GM12878 (cell line): ENCODE data around the gene ITSN2. TPM values are rescaled to one million over a fixed set of nuclear protein-coding genes. Genes with fewer than 3 reads are reported as not detected.
A peak's percentile ranks its signal among the peaks of the same experiment; 100 is the strongest.

Experiments used
- CBFB ChIP-seq: IDR thresholded peaks from 2 replicates; pipeline ENCODE4 v1.6.1; 2016; ENCODE audit warnings: antibody characterized with exemption, low read depth
- CEBPZ ChIP-seq: fragments of 150-350 bp; IDR thresholded peaks from 2 replicates; pipeline ENCODE4 v1.6.1; 2016; ENCODE audit warnings: low read depth, low read length
- CREM ChIP-seq: IDR thresholded peaks from 2 replicates; pipeline ENCODE4 v1.6.1; 2014; ENCODE audit warnings: antibody characterized with exemption, low read depth
- E4F1 ChIP-seq: fragments of 450-650 bp; IDR thresholded peaks from 2 replicates; pipeline ENCODE4 v1.6.1; 2018; ENCODE audit warnings: borderline replicate concordance, mild to moderate bottlenecking; ENCODE audit not compliant: partially characterized antibody
- KDM1A ChIP-seq: fragments of 200-600 bp; sonication (generic); IDR thresholded peaks from 2 replicates; pipeline ENCODE4 v1.6.1; 2016; ENCODE audit warnings: borderline replicate concordance
- NFYA ChIP-seq: IDR thresholded peaks from 2 replicates; pipeline ENCODE4 v1.6.1; 2011; ENCODE audit warnings: low read depth, mild to moderate bottlenecking, low read length, improper control_type of control experiment, borderline replicate concordance
- PKNOX1 ChIP-seq: fragments of 450-650 bp; IDR thresholded peaks from 2 replicates; pipeline ENCODE4 v1.6.1; 2016; ENCODE audit warnings: mild to moderate bottlenecking
- POLR2AphosphoS5 ChIP-seq: IDR thresholded peaks from 2 replicates; pipeline ENCODE4 v1.6.1; 2011; ENCODE audit warnings: mild to moderate bottlenecking, low read length, inconsistent platforms
- SKIL ChIP-seq: fragments of 450-650 bp; IDR thresholded peaks from 2 replicates; pipeline ENCODE4 v1.6.1; 2017; ENCODE audit warnings: mild to moderate bottlenecking, low read depth, inconsistent platforms; ENCODE audit not compliant: poor library complexity, severe bottlenecking
- SRF ChIP-seq, 2 experiments: IDR thresholded peaks; 2 replicates each; pipeline ENCODE4 v1.6.1; 2011; ENCODE audit warnings: low read depth in 2 of 2, low read length in 2 of 2, mild to moderate bottlenecking in 1 of 2, moderate library complexity in 1 of 2
- polyA plus RNA-seq, 11 experiments: library from polyadenylated mRNA; depleted of rRNA in 4 of 11; unstranded in 6 of 11; stranded (reverse) in 5 of 11; fragments of >200 nt; fragmentation: Nextera tagmentation in 4 of 11; fragmentation: Illumina TruSeq in 1 of 11; extraction: Ambion mirVana in 4 of 11; extraction: Trizol in 1 of 11; gene quantifications; 1 replicate in 1 of 11; 2 replicates in 10 of 11; pipeline versions ENCODE4 v1.2.1 to v1.2.3, GENCODE V29; 2011 to 2016; ENCODE audit warnings: inconsistent platforms in 2 of 11, missing spikeins in 2 of 11, low read depth in 1 of 11
- total RNA-seq, 4 experiments: library from RNA; depleted of rRNA in 3 of 4; stranded (reverse); fragments of >200 nt in 3 of 4; fragmentation: Illumina TruSeq in 1 of 4; extraction: Trizol in 1 of 4; gene quantifications; 2 replicates each; pipeline versions ENCODE4 v1.2.1 to v1.2.3, GENCODE V29; 2013 to 2021
- TF ChIP-seq, protein P1 (sequence below): fragments of 150-350 bp; IDR thresholded peaks from 2 replicates; pipeline ENCODE4 v1.6.1; 2014; ENCODE audit warnings: mild to moderate bottlenecking, low read depth, low read length
- TF ChIP-seq, protein P2 (sequence below): IDR thresholded peaks from 2 replicates; pipeline ENCODE4 v1.6.1; 2012; ENCODE audit warnings: low read depth, low read length, improper control_type of control experiment
- TF ChIP-seq, protein P3 (sequence below): IDR thresholded peaks from 2 replicates; pipeline ENCODE4 v1.6.1; 2011; ENCODE audit warnings: borderline replicate concordance, low read depth, mild to moderate bottlenecking, moderate library complexity, low read length; ENCODE audit not compliant: insufficient read depth, poor library complexity, severe bottlenecking

The ITSN2 gene
- total and polyA plus RNA-seq, 10 of the 15 experiments (the other 5 are each of a cell fraction or from before 2014, with no cell fraction given): 20.5 to 80.0 (median 54.7) TPM

DNA sequence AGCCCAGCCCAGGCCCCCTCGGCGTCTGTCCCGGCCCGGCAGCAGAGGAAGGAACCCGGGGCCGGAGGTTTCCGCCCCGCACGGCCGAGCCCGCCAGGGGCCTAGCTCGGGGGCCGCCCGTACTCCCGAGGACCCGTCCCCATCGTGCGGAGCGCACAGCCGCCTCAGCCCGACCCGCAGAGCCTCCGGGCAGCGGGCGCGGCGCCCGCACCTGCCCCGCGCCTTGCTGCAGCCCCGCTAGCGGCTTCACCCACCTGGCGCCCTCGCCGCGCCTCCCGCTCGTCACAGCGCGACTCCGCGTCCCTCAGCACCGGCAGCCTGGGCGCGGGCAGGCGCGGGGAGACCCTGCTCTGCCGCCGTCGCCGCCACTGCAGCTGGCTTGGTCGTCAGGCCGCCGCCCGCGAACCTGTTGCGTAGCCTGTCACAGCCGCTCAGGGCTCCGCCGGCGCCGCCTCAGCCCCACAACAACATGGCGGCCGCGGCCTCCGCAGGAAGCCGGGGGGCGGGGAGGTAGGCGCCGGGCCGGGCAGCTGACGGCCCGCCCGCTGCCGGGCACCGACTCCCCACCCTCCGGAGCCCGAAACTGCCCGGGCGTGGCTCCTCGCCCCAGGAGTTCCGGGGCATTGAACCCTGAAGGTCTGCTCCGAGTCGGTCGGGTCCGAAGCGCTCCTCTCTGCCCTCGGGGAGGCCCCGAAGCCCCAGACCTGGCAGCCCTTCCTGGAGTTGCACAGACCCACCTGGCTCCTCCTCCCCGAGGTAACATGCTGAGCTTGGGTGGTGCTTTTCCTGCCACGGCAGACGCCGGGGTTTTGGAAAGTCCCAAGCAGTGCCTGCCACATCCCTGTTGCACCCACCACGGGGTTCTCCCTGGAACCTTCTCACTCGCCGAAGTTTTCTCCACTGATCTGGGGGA, at the start of gene ITSN2 (continued):
- TF ChIP-seq CEBPZ: no peak
- TF ChIP-seq, protein P1, sequence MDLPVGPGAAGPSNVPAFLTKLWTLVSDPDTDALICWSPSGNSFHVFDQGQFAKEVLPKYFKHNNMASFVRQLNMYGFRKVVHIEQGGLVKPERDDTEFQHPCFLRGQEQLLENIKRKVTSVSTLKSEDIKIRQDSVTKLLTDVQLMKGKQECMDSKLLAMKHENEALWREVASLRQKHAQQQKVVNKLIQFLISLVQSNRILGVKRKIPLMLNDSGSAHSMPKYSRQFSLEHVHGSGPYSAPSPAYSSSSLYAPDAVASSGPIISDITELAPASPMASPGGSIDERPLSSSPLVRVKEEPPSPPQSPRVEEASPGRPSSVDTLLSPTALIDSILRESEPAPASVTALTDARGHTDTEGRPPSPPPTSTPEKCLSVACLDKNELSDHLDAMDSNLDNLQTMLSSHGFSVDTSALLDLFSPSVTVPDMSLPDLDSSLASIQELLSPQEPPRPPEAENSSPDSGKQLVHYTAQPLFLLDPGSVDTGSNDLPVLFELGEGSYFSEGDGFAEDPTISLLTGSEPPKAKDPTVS: no peak
- TF ChIP-seq CREM: peak; percentile 19; the same call in 1 of the 2 replicates
- TF ChIP-seq SKIL: peak; percentile 33
- TF ChIP-seq, protein P2, sequence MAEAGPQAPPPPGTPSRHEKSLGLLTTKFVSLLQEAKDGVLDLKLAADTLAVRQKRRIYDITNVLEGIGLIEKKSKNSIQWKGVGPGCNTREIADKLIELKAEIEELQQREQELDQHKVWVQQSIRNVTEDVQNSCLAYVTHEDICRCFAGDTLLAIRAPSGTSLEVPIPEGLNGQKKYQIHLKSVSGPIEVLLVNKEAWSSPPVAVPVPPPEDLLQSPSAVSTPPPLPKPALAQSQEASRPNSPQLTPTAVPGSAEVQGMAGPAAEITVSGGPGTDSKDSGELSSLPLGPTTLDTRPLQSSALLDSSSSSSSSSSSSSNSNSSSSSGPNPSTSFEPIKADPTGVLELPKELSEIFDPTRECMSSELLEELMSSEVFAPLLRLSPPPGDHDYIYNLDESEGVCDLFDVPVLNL: no peak
- no peak for TF ChIP-seq KDM1A
- no peak for TF ChIP-seq SRF (IDR thresholded peaks at IDR 0.05; ENCODE audit: low read depth in 2 of 2, low read length in 2 of 2)
- TF ChIP-seq PKNOX1: peak; percentile 28; the same call in 1 of the 2 replicates
- peak; percentile 72; the same call in 1 of the 2 replicates for TF ChIP-seq CBFB
- peak; percentile 94 for TF ChIP-seq POLR2AphosphoS5
- TF ChIP-seq, protein P3, sequence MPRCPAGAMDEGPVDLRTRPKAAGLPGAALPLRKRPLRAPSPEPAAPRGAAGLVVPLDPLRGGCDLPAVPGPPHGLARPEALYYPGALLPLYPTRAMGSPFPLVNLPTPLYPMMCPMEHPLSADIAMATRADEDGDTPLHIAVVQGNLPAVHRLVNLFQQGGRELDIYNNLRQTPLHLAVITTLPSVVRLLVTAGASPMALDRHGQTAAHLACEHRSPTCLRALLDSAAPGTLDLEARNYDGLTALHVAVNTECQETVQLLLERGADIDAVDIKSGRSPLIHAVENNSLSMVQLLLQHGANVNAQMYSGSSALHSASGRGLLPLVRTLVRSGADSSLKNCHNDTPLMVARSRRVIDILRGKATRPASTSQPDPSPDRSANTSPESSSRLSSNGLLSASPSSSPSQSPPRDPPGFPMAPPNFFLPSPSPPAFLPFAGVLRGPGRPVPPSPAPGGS: peak; percentile 15
- no peak for TF ChIP-seq NFYA
- peak; percentile 20 for TF ChIP-seq E4F1
